NCI-H128 (cell line): ENCODE results near the gene PRIM1.
"Not testable (repeated sequence)": the region's sequence is repeated elsewhere in the genome, so short reads cannot be mapped to it uniquely, and the experiment has no call there.

ENCODE experiments used
- DNase-seq: peaks from one replicate; lab custom pipeline; 2025; ENCODE audit not compliant: unreplicated experiment; lab: John Stamatoyannopoulos, UW

The PRIM1 gene

DNA sequence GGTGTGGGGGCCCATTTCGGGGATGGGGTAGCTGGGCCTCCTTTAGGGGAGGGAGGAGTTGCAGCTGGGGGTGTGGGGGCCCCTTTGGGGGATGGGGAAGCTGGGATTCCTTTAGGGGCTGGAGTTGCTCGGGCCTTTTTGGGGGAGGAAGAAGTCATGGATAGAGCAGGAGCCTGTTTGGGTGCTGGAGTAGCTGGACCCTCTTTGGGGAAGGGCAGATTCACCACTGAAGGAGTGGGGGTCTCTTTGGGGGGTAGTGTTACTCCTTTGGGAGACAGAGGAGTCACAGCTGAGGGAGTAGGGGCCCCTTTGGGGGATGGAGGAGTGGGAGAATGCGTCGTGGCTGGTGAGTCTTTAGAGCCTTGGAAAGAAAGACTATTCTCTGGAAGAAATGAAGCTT is 33.5 kb downstream of the PRIM1 start:
- no peak for DNase-seq

DNA sequence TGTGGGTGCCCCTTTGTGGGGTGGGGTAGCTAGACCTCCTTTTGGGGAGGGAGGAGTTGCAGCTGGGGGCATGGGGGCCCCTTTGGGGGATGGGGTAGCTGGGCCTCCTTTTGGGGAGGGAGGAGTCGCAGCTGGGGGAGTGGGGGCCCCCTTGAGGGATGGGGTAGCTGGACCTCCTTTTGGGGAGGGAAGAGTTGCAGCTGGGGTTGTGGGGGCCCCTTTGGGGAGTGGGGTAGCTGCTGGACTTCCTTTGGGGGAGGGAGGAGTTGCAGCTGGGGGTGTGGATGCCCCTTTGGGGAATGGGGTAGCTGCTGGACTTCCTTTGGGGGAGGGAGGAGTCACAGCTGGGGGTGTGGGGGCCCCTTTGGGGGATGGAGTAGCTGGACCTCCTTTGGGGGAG is 34.0 kb downstream of the PRIM1 start:
- no peak for DNase-seq

DNA sequence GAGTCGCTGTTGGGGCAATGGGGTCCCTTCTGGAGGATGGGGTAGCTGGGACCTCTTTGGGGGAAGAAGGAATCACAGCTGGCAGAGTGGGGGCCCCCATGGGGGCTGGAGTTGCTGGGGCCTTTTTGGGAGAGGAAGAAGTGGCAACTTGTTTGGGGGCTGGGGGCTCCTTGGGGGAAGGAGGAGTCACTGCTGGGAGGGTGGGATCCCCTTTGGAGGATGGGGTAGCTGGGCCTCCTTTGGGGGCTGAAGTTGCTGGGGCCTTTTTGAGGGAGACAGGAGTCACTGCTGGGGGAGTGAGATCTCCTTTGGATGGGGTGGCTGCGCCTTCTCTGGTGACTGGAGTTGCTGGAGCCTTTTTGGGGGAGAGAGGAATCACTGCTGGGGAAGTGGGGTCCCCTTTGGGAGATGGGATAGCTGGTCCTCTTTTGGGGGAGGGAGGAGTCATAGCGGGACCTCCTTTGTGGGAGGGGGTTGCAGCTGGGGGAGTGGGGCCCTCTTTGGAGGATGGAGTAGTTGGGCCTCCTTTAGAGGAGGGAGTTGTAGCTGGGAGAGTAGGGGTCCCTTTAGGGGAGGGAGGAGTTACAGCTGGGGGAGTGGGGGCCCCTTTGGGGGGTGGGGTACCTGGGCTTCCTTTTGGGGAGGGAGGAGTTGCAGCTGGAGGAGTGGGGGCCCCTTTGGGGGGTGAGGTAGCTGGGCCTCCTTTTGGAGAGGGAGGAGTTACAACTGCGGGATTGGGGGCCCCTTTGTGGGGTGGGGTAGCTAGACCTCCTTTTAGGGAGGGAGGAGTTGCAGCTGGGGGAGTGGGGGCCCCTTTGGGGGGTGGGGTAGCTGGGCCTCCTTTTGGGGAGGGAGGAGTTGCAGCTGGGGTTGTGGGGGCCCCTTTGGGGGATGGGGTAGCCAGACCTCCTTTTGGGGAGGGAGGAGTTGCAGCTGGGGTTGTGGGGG is 34.9 kb downstream of the PRIM1 start:
- no peak for DNase-seq

DNA sequence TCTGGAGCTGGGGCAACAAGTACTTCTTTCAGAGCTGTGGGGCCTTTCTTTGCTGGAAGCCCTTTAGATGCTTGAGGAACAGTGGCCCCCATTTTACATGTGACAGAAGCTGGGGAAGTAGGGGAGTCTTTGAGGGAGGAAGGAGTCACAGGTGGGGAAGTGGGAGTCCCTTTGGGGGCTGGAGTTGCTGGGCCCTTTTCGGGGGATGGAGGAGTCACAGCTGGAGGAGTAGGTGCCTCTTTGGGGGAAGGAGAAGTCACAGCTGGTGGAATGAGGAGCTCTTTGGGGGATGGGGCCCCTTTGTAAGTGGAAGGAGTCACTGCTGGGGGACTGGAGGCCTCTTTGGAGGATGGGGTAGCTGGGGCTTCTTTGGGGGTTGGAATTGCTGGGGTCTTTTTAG is 35.7 kb downstream of the PRIM1 start:
- DNase-seq = no peak

DNA sequence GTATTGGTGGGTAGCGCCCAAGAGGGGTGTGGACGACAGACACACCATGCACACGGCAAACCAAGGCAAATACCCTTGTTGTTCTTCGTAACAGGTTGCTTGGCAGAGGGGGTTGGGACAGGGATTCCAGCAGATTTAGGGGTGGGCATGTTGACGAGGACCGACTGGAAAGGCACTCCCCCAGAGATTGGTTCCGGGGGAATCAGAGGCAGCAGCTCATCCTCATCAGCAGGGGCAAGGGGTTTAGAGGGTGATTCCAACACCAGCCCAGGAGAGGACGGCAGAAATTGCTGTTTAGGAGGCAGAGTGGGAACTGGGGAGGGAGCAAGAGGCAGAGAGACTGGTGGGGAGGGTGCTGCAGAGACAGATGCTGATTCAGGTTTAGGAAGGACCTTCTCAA is 36.3 kb downstream of the PRIM1 start:
- DNase-seq = no peak

DNA sequence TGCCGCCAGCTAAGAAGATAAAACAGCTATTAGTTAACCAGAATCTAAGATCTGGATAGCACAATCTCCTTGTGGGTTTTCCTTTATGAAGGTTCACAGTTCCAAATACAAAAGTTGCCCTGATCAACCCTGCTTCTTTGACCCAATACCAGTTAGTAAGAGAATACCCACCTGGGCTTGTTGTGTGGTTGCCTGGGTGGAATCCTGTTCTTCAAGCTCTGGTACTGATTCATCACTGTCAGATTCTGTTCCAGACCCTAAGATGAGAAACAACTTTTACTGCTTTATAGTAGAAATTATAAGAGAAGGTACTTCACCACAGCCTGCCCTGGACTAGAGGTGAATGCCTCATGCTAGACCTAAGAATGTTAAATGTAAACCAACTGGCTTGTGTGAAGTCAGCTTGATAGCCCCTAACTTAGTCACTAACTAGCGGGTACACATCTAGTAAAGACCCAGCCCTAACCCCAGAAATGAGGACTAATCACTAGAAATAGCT is 37.6 kb downstream of the PRIM1 start:
- no peak for DNase-seq

DNA sequence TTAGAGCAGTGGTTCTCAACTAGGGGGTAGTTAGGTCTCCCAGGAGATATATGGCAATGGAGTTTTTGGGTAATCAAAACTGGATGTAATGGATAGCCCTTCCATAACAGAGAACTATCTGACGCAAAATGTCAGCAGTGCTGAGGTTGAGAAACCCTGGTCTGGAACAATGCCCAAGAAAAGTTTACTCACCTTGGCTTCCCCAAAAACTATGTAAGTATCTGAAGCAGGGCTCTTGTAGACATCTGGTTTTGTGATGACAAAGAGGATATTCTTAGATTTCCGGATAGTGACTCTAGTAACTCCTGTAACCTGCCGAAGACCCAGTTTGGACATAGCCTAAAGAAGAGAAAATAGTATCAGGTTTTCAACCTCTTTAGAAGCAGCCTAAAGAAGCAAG is 38.8 kb downstream of the PRIM1 start:
- no peak for DNase-seq

DNA sequence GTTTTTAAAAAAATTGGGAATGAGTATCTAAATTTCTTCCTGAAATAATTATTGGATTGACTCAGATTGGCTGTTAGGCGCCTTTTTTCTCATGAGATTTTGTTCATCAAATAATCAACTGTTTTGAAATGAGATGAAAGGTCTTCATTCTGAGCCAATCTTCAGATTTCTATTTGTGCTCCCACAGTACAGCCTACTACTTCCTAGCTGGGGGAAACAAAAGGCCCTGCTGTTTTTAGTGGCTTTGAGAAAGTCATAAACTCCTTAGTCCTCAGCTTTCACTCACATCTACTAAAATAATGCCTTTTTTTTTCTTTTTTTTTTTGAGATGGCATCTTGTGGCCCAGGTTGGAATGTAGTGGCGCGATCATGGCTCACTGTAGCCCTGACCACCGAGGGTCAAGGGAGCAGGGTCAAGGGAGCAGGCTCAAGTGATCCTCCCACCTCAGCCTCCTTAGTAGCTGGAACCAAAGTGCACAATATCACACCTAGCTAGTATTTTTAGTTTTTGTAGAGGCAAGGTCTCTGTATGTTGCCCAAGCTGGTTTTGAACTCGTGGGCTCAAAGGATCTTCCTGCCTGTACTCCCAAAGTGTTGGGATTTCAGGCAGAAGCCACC is 42.3 kb downstream of the PRIM1 start:
- DNase-seq = no peak

DNA sequence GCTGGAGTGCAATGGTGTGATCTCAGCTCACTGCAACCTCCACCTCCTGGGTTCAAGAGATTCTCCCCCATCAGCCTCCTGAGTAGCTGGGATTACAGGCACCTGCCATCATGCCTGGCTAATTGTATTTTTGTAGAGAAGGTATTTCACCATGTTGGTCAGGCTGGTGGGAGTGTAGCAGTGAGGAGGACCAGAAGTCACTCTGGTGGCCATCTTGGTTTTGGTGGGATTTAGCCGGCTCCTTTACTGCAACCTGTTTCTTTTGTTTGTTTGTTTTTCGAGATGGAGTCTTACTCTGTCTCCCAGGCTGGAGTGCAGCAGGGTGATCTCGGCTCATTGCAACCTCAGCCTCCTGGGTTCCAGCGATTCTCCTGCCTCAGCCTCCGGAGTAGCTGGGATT is 47.6 kb downstream of the PRIM1 start:
- not testable (repeated sequence) for DNase-seq

DNA sequence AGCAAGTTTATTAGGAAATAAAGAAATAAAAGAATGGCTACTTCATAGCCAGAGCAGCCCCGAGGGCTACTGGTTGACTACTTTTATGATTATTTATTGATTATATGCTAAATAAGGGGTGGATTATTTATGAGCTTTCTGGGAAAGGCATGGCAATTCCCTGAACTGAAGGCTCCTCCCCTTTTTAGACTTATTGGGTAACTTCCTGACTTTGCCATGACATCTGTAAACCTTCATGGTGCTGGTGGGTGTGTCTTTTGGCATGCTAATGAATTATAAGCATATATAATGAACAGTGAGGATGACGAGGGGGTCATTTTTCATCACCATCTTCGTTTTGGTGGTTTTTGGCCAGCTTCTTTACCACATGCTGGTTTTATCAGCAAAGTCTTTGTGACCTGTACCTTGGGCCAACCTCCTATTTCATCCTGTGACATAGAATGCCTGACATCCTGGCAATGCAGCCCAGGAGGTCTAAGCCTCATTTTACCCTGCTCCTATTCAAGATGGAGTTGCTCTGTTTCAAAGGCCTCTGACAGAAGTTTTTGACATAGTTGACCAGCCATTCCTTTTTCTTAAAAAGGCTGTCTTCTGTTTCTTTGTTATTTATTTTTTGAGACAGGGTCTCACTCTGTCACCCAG is 53.0 kb downstream of the PRIM1 start:
- DNase-seq = no peak

DNA sequence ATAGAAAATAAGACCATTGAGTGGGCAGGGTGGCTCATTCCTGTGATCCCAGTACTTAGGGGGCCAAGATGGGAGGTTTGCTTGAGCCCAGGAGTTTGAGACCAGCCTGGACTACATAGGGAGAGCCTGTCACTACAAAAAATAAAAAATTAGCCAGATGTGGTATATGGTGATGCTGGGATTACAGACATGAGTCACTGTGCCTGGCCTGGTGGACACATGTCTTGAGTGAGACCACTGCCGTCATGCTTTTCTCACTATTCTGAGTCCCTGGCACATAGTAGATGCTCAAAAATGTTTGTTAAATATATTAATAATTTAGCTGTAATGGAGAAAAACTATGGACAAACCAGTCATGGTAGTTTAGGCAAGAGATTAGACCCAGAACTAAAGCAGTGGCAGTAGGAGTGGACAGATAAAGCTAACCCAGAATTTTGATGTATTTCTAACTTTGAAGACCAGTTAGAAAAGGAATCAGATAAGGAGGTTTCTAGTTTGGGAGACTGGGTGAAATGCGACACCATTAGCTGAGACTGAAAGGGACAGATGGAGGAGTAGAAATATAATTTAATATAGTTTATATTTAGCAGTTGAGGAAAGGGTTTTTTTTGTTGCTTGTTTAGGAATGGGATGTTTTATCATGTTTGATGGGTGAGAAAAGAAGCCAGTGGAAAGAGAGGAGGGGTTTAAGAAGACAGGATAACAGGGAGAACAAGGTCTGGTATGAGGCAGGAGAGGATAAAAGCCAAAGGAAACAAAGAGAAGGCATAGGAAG is 56.6 kb downstream of the PRIM1 start:
- DNase-seq = no peak

DNA sequence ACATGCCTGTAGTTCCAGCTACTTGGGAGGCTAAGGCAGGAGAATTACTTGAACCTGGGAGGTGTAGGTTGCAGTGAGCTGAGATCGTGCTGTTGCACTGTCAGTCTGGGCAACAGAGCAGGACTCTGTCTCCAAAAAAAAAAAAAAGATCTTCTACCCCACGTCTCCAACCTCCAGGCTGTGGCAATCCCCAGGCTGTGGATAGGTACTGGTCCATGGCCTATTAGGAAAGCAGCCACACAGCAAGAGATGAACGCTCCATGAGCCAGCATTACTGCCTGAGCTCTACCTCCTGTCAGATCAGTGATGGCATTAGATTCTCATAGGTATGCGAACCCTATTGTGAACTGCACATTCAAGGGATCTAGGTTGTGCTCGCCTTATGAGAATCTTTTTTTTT is 58.0 kb downstream of the PRIM1 start:
- DNase-seq = no peak

DNA sequence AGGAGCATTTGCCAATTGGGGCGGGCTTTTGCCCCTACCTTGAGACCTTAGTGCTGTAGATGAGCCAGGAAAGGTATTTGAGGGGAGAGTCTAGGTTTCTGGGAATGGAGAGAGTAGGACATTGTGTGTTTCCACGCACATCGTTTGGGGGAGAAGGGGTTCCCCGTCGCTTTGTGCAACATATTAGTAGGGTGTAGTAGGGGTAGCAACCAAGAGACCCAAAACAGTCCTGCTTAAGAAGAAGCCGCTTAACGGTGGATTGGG is 63.3 kb downstream of the PRIM1 start:
- DNase-seq = no peak

DNA sequence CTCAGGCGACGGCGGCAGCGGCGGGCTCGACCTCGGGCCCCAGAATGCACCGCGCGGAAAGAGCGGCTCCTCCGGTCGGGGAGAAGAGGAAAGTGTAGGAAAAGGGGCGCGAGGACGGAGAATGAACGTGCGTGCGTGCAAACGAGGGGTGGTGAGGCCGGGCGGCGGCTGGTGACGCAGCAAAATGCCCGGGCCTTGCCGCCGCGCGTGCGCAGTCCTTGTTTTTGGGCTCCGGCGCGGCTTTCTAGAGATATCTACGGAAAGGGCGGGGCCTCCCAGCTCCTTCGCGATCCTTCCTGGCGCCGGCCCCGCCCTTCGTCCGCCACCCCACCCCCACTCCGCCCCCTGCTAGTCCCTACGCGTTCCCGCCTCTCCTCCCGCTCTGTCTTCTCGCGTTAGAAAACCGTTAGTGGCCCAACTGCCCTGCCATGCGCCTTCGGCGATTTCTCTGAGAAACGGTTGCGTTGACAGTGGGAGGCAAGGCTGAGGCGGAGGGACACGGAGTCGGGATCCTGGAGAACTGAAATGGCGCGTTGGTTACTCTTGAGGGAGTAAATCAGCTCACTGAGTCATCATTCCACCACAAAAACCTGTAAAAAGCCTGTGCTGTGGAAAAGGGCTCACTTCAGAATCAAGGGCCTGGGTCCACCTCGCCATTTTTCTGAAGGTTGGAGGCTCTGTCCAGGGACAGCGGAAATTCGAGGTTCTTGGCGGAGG is 63.8 kb downstream of the PRIM1 start, which contains the start of gene PTGES3:
TSS of gene PTGES3 (minus strand) at position 156 of the 717 bp plus-strand sequence. CDS start 285 bp downstream, outside the sequence.
- peak; percentile 95 for DNase-seq

DNA sequence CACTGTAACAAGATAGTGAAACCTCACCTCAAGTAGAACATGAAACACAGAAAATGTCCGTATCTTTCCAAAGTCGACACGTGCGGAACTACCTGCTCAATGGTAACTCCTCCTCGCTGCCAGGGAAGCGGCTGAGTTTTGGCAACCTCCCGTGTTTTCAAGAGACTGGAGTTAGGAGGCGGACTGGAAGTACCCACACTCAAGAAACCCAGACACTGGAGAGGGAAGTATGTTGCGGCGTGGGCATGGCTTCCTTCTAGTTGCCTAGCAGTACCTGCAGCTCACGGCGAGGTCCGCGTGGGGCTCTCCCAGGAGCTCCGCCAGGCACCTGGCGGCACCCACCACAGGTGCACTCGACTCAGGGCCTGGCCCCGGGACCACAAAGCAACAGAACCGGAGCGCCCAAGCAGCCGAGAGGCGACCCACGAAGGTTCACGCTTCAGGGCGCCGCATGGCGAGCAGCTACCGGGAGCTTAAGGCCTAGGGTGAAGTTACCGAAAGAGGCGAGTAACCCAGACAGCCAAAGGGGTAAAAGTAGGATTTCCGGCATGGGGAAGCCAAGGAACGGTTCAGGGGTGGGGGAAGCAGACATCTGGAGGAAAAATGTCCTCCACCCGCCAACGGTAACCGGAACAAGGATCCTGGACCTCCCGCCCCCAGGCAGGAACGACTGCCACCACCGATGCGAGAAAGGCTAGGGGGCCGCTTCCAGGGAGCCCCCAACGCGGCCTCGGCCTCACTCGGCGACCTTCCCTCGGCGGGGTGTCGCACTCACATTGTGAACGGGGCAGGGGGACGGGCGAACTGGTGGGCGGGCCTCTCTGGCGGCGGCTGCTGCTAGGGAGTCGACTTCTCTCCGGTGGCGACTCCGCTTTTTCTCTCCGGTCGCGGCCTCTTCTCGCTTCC is 64.6 kb downstream of the PRIM1 start:
- DNase-seq = peak; percentile 46

DNA sequence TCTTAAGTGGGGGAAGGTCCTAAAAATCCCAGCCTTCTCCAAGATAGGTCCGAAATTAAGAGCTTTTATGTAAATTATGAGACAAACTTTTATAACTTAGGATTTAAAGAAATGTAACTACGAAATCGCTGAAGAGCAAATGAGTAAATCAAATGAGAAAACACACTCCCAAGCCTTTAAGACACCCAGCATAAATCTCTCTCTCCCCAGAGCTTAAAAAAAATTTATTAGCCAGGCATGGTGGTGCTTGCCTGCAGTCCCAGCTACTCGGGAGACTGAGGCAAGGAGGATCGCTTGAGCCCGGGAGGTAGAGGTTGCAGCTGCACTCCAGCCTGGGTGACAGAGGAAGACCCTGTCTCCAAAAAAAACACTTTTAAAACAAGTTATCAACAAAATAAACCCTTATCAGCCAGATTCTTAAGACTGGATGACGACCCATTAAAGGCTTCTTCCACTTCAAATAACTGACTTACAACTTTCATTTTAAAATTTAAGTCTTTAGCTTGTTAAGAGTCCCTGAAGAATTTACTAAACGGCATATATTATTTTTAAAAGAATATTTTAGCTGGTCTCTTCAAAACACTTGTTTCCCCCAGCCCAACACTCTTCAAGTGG is 67.3 kb downstream of the PRIM1 start:
- no peak for DNase-seq

DNA sequence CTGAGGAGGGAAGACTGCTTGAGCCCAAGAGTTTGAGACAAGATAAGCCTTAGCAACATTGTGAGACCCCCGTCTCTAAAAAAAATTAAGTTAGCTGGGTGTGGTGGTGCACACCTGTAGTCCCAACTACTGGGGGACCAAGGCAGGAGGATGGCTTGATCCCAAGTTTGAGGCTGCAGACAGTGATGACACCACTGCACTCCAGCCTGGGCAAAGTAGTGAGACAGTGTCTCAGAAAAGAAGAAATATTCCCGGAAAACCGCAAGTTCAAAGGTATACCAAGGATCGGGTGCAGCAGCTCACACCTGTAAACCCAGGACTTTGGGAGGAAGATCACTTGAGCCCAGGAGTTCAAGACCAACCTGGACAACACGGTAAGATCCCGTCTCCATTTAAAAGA is 69.8 kb downstream of the PRIM1 start:
- DNase-seq = no peak
